Gastroesophageal sphincter (tissue), 3 donors: ENCODE measurements around the gene RAB12.

Experiments
- CTCF ChIP-seq, 4 experiments: fragments of 200-600 bp in 2 of 4; fragments of 450-650 bp in 2 of 4; sonication (generic) in 1 of 4; IDR thresholded peaks; one replicate each; pipeline ENCODE4 v1.5.1; 2017 to 2019; ENCODE audit warnings: antibody characterized with exemption in 4 of 4, mild to moderate bottlenecking in 2 of 4, moderate library complexity in 2 of 4
- EP300 ChIP-seq: sonication (generic); formaldehyde crosslinking; IDR thresholded peaks from one replicate; pipeline ENCODE4 v1.6.1; 2017; ENCODE audit warnings: antibody characterized with exemption, mild to moderate bottlenecking
- POLR2A ChIP-seq, 2 donors: fragments of 450-650 bp; IDR thresholded peaks; one replicate each; pipeline ENCODE4 v1.6.1; 2017; ENCODE audit warnings: antibody characterized with exemption in 2 of 2, mild to moderate bottlenecking in 2 of 2, moderate library complexity in 1 of 2
- POLR2AphosphoS5 ChIP-seq: sonication (generic); formaldehyde crosslinking; IDR thresholded peaks from one replicate; pipeline ENCODE4 v1.6.1; 2017; ENCODE audit warnings: antibody characterized with exemption

- no peak for TF ChIP-seq POLR2AphosphoS5
- TF ChIP-seq CTCF (IDR thresholded peaks at IDR 0.05), result no peak
- no peak for TF ChIP-seq EP300
- no peak for TF ChIP-seq POLR2A (IDR thresholded peaks at IDR 0.05)
These were observed 9.8 kb downstream of the RAB12 start for GRCh38 chr18:8619041-8619440.
